HepG2 (cell line): ENCODE data around the gene MMUT. TPM values are rescaled to one million over a fixed set of nuclear protein-coding genes. Genes with fewer than 3 reads are reported as not detected.

ENCODE experiments used
- ADNP ChIP-seq: sonication (generic); formaldehyde crosslinking; IDR thresholded peaks from 2 replicates; pipeline ENCODE4 v1.4.0; 2020; ENCODE audit warnings: missing genetic modification reagents
- CHD4 ChIP-seq: fragments of 200-600 bp; sonication (generic); IDR thresholded peaks from 2 replicates; pipeline ENCODE4 v1.7.0; 2017; ENCODE audit warnings: mild to moderate bottlenecking, low read length, borderline replicate concordance
- DPF2 ChIP-seq: sonication (generic); formaldehyde crosslinking; IDR thresholded peaks from 2 replicates; pipeline ENCODE4 v1.4.0; 2020; ENCODE audit warnings: mild to moderate bottlenecking, low read depth, missing genetic modification reagents, borderline replicate concordance
- EZH2 ChIP-seq: conservative IDR thresholded peaks from 2 replicates; pipeline ENCODE4 v1.6.1; 2012; ENCODE audit warnings: mild to moderate bottlenecking, low read depth, low read length, moderate library complexity
- GATAD1 ChIP-seq: IDR thresholded peaks from 2 replicates; pipeline ENCODE4 v1.6.1; 2016; ENCODE audit warnings: missing genetic modification reagents, missing compliant biosample characterization
- ISX ChIP-seq: sonication (generic); formaldehyde crosslinking; conservative IDR thresholded peaks from 2 replicates; pipeline ENCODE4 v1.5.0; 2020; ENCODE audit warnings: missing genetic modification reagents
- KDM5B ChIP-seq: sonication (generic); formaldehyde crosslinking; IDR thresholded peaks from 2 replicates; pipeline ENCODE4 v1.4.0; 2020; ENCODE audit warnings: missing genetic modification reagents, mild to moderate bottlenecking, borderline replicate concordance
- KLF13 ChIP-seq: sonication (generic); formaldehyde crosslinking; IDR thresholded peaks from 2 replicates; pipeline ENCODE4 v1.4.0; 2020; ENCODE audit warnings: mild to moderate bottlenecking, missing genetic modification reagents
- MIER3 ChIP-seq: IDR thresholded peaks from 2 replicates; pipeline ENCODE4 v1.6.1; 2016; ENCODE audit warnings: missing compliant biosample characterization, borderline replicate concordance
- PITX1 ChIP-seq: sonication (generic); formaldehyde crosslinking; IDR thresholded peaks from 2 replicates; pipeline ENCODE4 v1.5.1; 2020; ENCODE audit warnings: mild to moderate bottlenecking, missing genetic modification reagents
- PLRG1 ChIP-seq: fragments of 450-650 bp; conservative IDR thresholded peaks from 2 replicates; pipeline ENCODE4 v1.6.1; 2016
- RARG ChIP-seq: sonication (generic); formaldehyde crosslinking; IDR thresholded peaks from 2 replicates; pipeline ENCODE4 v1.4.0; 2020; ENCODE audit warnings: low read depth, mild to moderate bottlenecking, missing genetic modification reagents
- RBAK ChIP-seq: sonication (generic); formaldehyde crosslinking; IDR thresholded peaks from 2 replicates; pipeline ENCODE4 v1.5.1; 2020; ENCODE audit warnings: mild to moderate bottlenecking, missing genetic modification reagents
- RXRB ChIP-seq: IDR thresholded peaks from 2 replicates; pipeline ENCODE4 v1.6.1; 2016; ENCODE audit warnings: borderline replicate concordance, missing genetic modification reagents, missing compliant biosample characterization
- SMAD1 ChIP-seq: sonication (generic); formaldehyde crosslinking; IDR thresholded peaks from 2 replicates; pipeline ENCODE4 v1.4.0; 2020; ENCODE audit warnings: missing genetic modification reagents, low read depth, mild to moderate bottlenecking, borderline replicate concordance
- SMYD3 ChIP-seq: sonication (generic); formaldehyde crosslinking; IDR thresholded peaks from 2 replicates; pipeline ENCODE4 v1.8.1; 2023; ENCODE audit warnings: mild to moderate bottlenecking, missing genetic modification reagents
- SP2 ChIP-seq: sonication (generic); formaldehyde crosslinking; IDR thresholded peaks from 2 replicates; pipeline ENCODE4 v1.5.1; 2020; ENCODE audit warnings: mild to moderate bottlenecking, missing genetic modification reagents
- ZFP62 ChIP-seq: sonication (generic); formaldehyde crosslinking; IDR thresholded peaks from 2 replicates; pipeline ENCODE4 v1.4.0; 2020; ENCODE audit warnings: missing genetic modification reagents
- ZNF292 ChIP-seq: sonication (generic); formaldehyde crosslinking; IDR thresholded peaks from 2 replicates; pipeline ENCODE4 v1.8.1; 2022; ENCODE audit warnings: mild to moderate bottlenecking, low read depth, missing genetic modification reagents, borderline replicate concordance
- ZNF326 ChIP-seq: sonication (generic); formaldehyde crosslinking; IDR thresholded peaks from 2 replicates; pipeline ENCODE4 v1.4.0; 2020; ENCODE audit warnings: missing genetic modification reagents, borderline replicate concordance
- ZNF331 ChIP-seq: sonication (generic); formaldehyde crosslinking; IDR thresholded peaks from 2 replicates; pipeline ENCODE4 v1.4.0; 2020; ENCODE audit warnings: missing genetic modification reagents
- ZNF446 ChIP-seq: sonication (generic); formaldehyde crosslinking; IDR thresholded peaks from 2 replicates; pipeline ENCODE4 v1.5.0; 2020; ENCODE audit warnings: mild to moderate bottlenecking, missing genetic modification reagents
- ZNF567 ChIP-seq: sonication (generic); formaldehyde crosslinking; IDR thresholded peaks from 2 replicates; pipeline ENCODE4 v1.8.1; 2023; ENCODE audit warnings: mild to moderate bottlenecking, missing genetic modification reagents, borderline replicate concordance
- ZNF674 ChIP-seq: sonication (generic); formaldehyde crosslinking; IDR thresholded peaks from 2 replicates; pipeline ENCODE4 v1.5.0; 2020; ENCODE audit warnings: low read depth, mild to moderate bottlenecking, missing genetic modification reagents
- ZNF781 ChIP-seq: sonication (generic); formaldehyde crosslinking; IDR thresholded peaks from 2 replicates; pipeline ENCODE4 v1.5.1; 2020; ENCODE audit warnings: borderline replicate concordance, mild to moderate bottlenecking, missing genetic modification reagents; ENCODE audit errors: not compliant biosample characterization
- polyA plus RNA-seq, 8 experiments: library from polyadenylated mRNA; depleted of rRNA in 3 of 8; stranded (reverse) in 7 of 8; unstranded in 1 of 8; fragments of >200 nt; fragmentation: Illumina TruSeq in 4 of 8; extraction: Trizol in 4 of 8; gene quantifications; 2 replicates each; pipeline versions ENCODE4 v1.2.1 to v1.2.3, GENCODE V29; 2011 to 2016; ENCODE audit warnings: low read depth in 4 of 8, missing spikeins in 1 of 8, mixed read lengths in 1 of 8; ENCODE audit not compliant: insufficient read depth in 1 of 8
- total RNA-seq, 5 experiments: library from RNA; depleted of rRNA; stranded (reverse); fragments of >200 nt; fragmentation: Illumina TruSeq; extraction: Trizol; gene quantifications; 2 replicates each; pipeline ENCODE4 v1.2.3, GENCODE V29; 2016; ENCODE audit warnings: low read depth in 1 of 5
- TF ChIP-seq, protein P1 (sequence below): sonication (generic); formaldehyde crosslinking; IDR thresholded peaks from 2 replicates; pipeline ENCODE4 v1.4.0; 2020; ENCODE audit warnings: mild to moderate bottlenecking, missing genetic modification reagents
- TF ChIP-seq, protein P2 (sequence below), 2 experiments: sonication (generic) in 1 of 2; formaldehyde crosslinking in 1 of 2; IDR thresholded peaks; 2 replicates each; pipeline versions ENCODE4 v1.6.1 to v1.9.0; 2014 to 2022; ENCODE audit warnings: antibody characterized with exemption in 1 of 2, borderline replicate concordance in 1 of 2, inconsistent platforms in 1 of 2, low read depth in 1 of 2, missing genetic modification reagents in 1 of 2

MMUT gene
- total and polyA plus RNA-seq, 2 of the 13 experiments (the other 11 are each of a cell fraction or from before 2014, with no cell fraction given) = 16.1 to 20.5 TPM

DNA sequence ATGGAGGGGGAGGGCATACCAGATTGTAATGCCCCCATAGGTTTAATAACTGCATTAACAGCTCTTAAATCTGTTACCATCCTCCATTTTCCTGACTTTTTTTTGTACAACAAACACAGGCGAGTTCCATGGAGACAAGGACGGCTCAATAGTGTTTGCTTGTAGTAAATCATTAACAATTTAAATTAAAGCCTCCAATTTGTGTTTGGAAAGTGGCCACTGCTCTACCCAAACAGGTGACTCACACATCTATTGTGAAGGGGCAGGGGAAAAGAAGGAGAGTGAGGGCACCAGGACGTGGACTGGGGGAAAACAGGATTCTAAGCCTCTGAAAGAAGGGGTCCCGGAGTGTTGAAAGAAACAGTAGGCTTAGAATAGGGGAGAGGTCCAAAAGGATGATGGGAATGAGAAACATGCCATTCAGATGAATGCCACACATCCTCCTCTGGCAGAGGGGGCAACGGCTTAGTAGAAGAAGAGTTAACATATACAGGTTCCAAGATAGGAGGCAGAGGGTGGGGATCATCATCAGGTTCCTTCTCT is 43.6 kb upstream of the MMUT start (continued):
- no peak for TF ChIP-seq KDM5B (CRISPR knock-in tag)
- no peak for TF ChIP-seq ZNF326 (CRISPR knock-in tag)
- no peak for TF ChIP-seq RBAK (CRISPR knock-in tag)
- no peak for TF ChIP-seq MIER3
- TF ChIP-seq PLRG1 = no peak
- peak; percentile 26; the same call in 1 of the 2 replicates for TF ChIP-seq RXRB
- TF ChIP-seq DPF2 = peak; percentile 56; the same call in 1 of the 2 replicates
- TF ChIP-seq, protein P1, sequence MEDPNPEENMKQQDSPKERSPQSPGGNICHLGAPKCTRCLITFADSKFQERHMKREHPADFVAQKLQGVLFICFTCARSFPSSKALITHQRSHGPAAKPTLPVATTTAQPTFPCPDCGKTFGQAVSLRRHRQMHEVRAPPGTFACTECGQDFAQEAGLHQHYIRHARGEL (CRISPR knock-in tag) = no peak
- TF ChIP-seq ZNF446 = no peak
- no peak for TF ChIP-seq EZH2
- no peak for TF ChIP-seq ADNP (CRISPR knock-in tag)
- peak; percentile 64; the same call in 1 of the 2 replicates for TF ChIP-seq PITX1 (CRISPR knock-in tag)
- TF ChIP-seq ZNF567 (CRISPR knock-in tag) = no peak
- TF ChIP-seq KLF13 (CRISPR knock-in tag) = no peak
- TF ChIP-seq ZNF674 (CRISPR knock-in tag) = 0 out of 2 replicates have a peak, but pooled peaks have one; percentile 32
- TF ChIP-seq ZNF292 = no peak
- no peak for TF ChIP-seq ZNF781 (CRISPR knock-in tag)
- TF ChIP-seq ZFP62 (CRISPR knock-in tag) = no peak
- TF ChIP-seq, protein P2, sequence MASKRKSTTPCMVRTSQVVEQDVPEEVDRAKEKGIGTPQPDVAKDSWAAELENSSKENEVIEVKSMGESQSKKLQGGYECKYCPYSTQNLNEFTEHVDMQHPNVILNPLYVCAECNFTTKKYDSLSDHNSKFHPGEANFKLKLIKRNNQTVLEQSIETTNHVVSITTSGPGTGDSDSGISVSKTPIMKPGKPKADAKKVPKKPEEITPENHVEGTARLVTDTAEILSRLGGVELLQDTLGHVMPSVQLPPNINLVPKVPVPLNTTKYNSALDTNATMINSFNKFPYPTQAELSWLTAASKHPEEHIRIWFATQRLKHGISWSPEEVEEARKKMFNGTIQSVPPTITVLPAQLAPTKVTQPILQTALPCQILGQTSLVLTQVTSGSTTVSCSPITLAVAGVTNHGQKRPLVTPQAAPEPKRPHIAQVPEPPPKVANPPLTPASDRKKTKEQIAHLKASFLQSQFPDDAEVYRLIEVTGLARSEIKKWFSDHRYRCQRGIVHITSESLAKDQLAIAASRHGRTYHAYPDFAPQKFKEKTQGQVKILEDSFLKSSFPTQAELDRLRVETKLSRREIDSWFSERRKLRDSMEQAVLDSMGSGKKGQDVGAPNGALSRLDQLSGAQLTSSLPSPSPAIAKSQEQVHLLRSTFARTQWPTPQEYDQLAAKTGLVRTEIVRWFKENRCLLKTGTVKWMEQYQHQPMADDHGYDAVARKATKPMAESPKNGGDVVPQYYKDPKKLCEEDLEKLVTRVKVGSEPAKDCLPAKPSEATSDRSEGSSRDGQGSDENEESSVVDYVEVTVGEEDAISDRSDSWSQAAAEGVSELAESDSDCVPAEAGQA (IDR thresholded peaks at IDR 0.05; ENCODE audit: low read depth) = no peak
- TF ChIP-seq, protein P2 (CRISPR knock-in tag; IDR thresholded peaks at IDR 0.05; ENCODE audit: borderline replicate concordance) = no peak
- no peak for TF ChIP-seq RARG (CRISPR knock-in tag)
- TF ChIP-seq SMAD1 (CRISPR knock-in tag) = no peak
- TF ChIP-seq GATAD1 (CRISPR knock-in tag) = no peak
- no peak for TF ChIP-seq ISX (CRISPR knock-in tag)
- TF ChIP-seq CHD4 = no peak; the same call in 1 of the 2 replicates
- TF ChIP-seq SP2 (CRISPR knock-in tag) = no peak
- no peak for TF ChIP-seq ZNF331 (CRISPR knock-in tag)
- TF ChIP-seq SMYD3 (CRISPR knock-in tag) = no peak
